ENCODE measurements around the gene CSH1.

DNA sequence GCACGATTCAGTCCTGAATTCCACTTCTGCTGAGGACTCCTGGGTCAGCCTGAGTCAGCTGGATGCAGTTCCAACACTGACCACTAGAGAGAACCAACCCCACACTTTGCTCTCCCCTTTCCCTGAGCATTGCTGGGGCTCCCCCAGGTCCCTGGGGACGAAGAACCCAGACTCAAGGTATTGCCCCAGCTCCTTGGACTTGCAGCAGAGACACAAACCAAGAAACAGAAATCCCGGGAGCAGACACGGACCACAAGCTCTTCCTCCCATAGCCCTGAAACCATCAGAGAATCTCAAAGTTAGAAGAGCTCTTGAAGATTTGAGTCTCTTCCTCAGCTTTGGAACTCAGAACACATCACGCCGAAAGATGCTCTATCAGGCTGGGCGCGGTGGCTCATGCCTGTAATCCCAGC, 22.9 kb upstream of the CSH1 start:
- TF ChIP-seq EZH2 (IDR thresholded peaks at IDR 0.05) (no peak), POLR2AphosphoS5 (IDR thresholded peaks at IDR 0.05; ENCODE audit: borderline replicate concordance, low read depth, low read length) (no peak), FOXP2 (optimal IDR thresholded peaks at IDR 0.05; ENCODE audit: control extremely low read depth, extremely low read length, insufficient read depth) (no peak)

Measured in SK-N-MC (cell line).